Ishikawa (cell line): ENCODE measurements around the gene ITGAX.

Source experiments
- CREB1 ChIP-seq: IDR thresholded peaks from 2 replicates; pipeline ENCODE4 v1.6.1; 2012; ENCODE audit warnings: low read depth
- EGR1 ChIP-seq: IDR thresholded peaks from 2 replicates; pipeline ENCODE4 v1.6.1; 2012
- EP300 ChIP-seq: IDR thresholded peaks from 2 replicates; pipeline ENCODE4 v1.6.1; 2012; ENCODE audit warnings: borderline replicate concordance
- FOXM1 ChIP-seq: IDR thresholded peaks from 2 replicates; pipeline ENCODE4 v1.6.1; 2012; ENCODE audit warnings: low read depth, borderline replicate concordance
- NFIC ChIP-seq: IDR thresholded peaks from 2 replicates; pipeline ENCODE4 v1.6.1; 2012
- RAD21 ChIP-seq: IDR thresholded peaks from 2 replicates; pipeline ENCODE4 v1.6.1; 2012; ENCODE audit warnings: low read depth
- TAF1 ChIP-seq: IDR thresholded peaks from 2 replicates; pipeline ENCODE4 v1.6.1; 2012; ENCODE audit warnings: low read depth, mild to moderate bottlenecking
- TCF12 ChIP-seq: IDR thresholded peaks from 2 replicates; pipeline ENCODE4 v1.6.1; 2012; ENCODE audit warnings: low read depth
- TF ChIP-seq, protein P1 (sequence below): IDR thresholded peaks from 2 replicates; pipeline ENCODE4 v1.6.1; 2012
- TF ChIP-seq, protein P2 (sequence below): IDR thresholded peaks from 2 replicates; pipeline ENCODE4 v1.6.1; 2012; ENCODE audit warnings: low read depth, mild to moderate bottlenecking

DNA sequence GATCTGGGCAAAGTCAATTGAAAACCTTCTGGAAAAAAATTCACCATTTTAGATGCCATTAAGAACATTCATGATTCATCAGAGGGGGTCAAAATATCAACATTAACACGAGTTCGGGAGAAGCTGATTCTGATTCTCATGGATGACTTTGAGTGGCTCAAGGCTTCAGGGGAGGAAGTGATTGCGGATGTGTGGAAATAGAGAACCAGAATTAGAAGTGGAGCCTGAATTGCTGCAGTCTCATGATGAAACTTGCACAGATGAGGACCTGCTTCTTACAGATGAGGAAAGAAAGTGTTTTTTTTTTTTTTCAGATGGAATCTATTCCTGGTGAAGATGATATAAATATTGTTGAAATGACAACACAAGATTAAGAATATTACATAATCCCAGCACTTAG is 12.9 kb downstream of the ITGAX start:
- TF ChIP-seq FOXM1 (no peak), CREB1 (no peak), EGR1 (no peak), NFIC (no peak), RAD21 (no peak), TCF12 (no peak), EP300 (no peak), TAF1 (no peak)
- TF ChIP-seq, protein P1, sequence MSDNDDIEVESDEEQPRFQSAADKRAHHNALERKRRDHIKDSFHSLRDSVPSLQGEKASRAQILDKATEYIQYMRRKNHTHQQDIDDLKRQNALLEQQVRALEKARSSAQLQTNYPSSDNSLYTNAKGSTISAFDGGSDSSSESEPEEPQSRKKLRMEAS = no peak
- TF ChIP-seq, protein P2, sequence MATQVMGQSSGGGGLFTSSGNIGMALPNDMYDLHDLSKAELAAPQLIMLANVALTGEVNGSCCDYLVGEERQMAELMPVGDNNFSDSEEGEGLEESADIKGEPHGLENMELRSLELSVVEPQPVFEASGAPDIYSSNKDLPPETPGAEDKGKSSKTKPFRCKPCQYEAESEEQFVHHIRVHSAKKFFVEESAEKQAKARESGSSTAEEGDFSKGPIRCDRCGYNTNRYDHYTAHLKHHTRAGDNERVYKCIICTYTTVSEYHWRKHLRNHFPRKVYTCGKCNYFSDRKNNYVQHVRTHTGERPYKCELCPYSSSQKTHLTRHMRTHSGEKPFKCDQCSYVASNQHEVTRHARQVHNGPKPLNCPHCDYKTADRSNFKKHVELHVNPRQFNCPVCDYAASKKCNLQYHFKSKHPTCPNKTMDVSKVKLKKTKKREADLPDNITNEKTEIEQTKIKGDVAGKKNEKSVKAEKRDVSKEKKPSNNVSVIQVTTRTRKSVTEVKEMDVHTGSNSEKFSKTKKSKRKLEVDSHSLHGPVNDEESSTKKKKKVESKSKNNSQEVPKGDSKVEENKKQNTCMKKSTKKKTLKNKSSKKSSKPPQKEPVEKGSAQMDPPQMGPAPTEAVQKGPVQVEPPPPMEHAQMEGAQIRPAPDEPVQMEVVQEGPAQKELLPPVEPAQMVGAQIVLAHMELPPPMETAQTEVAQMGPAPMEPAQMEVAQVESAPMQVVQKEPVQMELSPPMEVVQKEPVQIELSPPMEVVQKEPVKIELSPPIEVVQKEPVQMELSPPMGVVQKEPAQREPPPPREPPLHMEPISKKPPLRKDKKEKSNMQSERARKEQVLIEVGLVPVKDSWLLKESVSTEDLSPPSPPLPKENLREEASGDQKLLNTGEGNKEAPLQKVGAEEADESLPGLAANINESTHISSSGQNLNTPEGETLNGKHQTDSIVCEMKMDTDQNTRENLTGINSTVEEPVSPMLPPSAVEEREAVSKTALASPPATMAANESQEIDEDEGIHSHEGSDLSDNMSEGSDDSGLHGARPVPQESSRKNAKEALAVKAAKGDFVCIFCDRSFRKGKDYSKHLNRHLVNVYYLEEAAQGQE = no peak
